Left lobe of liver (tissue), 2 donors: ENCODE results near the gene CNOT1. TPM values are rescaled to one million over a fixed set of nuclear protein-coding genes. Genes with fewer than 3 reads are reported as not detected.

Source experiments
- ATAC-seq: fragments of 200-7000 bp; cut with Tn5 transposase; one replicate; pipeline ENCODE4 v1.9.1; 2020; ENCODE audit warnings: mild to moderate bottlenecking, moderate library complexity
- DNase-seq: peaks from one replicate; pipeline ENCODE4 v3.0.0-alpha.2; 2020; ENCODE audit warnings: low spot score
- total RNA-seq: library from RNA; stranded (reverse); gene quantifications from one replicate; pipeline ENCODE4 v1.2.1, GENCODE V29; 2021
- donor health status: DM: no; HTN: no; CAD: no; lungs with moderate emphysema.
- donor health status: DM: no; HTN: yes; CAD: no.

CNOT1 gene
- total RNA-seq, 1 donor from 2014 or later, result 63.6 TPM

GRCh38 chr16:58519707-58520106 is 109.9 kb downstream of the CNOT1 start:
- ATAC-seq (no peak), DNase-seq (no peak)

GRCh38 chr16:58518980-58519368 is 110.7 kb downstream of the CNOT1 start:
- ATAC-seq, result no peak
- DNase-seq, result no peak

GRCh38 chr16:58518083-58518979 is 111.3 kb downstream of the CNOT1 start:
- ATAC-seq (no peak), DNase-seq (no peak)

GRCh38 chr16:58516768-58517107 is 112.9 kb downstream of the CNOT1 start:
- ATAC-seq (no peak), DNase-seq (no peak)

- DNase-seq (peak; percentile 72), ATAC-seq (peak; percentile 70)
These were observed 113.5 kb downstream of the CNOT1 start for GRCh38 chr16:58515871-58516767.

DNA sequence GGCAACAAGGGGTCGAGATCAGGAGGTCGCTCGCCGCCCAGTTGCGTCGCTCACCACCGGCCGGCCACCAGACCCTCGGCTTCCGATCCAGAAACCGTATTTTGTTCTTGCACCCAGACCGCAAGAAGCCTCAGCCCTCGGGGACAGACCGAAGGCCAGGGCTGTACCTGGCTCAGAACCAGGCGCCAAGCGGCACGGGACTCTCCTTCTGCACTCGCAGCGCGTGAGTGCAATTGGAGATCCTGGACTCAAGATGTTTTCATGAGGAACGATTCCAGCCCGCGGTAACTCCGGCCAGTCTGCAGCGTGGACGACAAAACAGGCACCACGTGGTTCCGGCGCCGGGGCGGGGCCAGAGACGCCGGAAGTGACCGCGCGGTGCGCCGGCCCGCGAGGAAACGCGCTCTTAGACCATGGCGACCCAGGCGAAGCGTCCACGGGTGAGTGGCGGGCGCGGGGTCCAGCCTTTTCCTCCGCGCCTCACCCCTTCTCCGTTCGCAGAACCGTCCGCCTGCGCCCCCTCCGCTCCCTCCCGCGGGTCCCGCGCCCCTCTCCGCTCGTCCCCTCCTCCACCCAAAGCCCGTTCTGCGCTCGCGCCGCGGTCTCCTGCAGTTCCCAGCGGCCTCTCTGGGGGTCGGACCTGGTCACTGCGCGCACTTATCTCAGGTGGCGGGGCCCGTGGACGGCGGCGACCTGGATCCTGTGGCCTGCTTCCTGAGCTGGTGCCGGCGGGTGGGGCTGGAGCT is 114.3 kb downstream of the CNOT1 start, which contains the start of gene SETD6:
SETD6 (plus strand) TSS at position 393 of the 746 bp plus-strand sequence; CDS start at position 414, 21 bp downstream.
- DNase-seq (peak; percentile 92), ATAC-seq (peak; percentile 89)

GRCh38 chr16:58513874-58514273 is 115.8 kb downstream of the CNOT1 start:
- no peak for ATAC-seq
- DNase-seq, result no peak

GRCh38 chr16:58511933-58512815 is 117.5 kb downstream of the CNOT1 start:
- DNase-seq (peak; percentile 78), ATAC-seq (peak; percentile 50)

DNA sequence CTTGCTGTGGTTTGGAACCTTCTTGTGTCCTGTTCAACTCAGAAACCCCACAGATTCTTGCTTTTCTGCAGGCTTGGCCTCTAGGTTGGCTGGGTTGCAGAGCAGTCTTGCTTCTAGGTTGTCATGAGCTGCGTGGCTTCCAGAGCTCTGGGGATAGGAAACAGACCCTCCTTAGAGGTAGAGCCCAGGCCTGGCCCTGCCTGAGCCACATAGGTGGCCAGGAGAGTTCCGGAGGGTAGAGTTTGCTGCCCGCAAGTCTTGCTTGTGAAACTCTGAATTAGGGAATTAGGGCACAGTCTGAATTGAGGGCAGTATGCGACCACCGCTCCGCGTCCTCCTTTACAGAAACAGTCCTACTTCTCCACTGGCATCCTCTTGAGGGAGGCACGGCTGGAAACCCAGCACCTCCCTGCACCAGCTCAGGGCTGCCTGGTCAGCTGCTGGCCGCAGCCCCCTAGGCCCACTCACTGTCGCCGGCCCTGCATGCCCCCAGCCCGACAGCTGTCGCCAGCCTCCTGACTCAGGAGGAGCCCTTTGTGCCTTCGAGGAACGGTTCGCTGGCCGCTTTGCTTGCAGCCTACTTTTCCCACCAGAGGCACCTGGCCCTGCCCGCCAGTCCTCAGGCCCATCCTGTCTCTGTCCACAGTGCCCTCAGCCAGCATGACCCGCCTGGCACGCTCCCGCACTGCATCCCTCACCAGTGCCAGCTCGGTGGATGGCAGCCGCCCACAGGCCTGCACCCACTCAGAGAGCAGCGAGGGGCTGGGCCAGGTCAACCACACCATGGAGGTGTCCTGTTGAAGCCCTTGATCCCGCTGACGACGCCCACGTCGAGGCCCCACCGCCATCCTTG is 118.6 kb downstream of the CNOT1 start:
- no peak for ATAC-seq
- DNase-seq, result no peak

GRCh38 chr16:58510097-58510775 is 119.4 kb downstream of the CNOT1 start:
- no peak for DNase-seq

DNA sequence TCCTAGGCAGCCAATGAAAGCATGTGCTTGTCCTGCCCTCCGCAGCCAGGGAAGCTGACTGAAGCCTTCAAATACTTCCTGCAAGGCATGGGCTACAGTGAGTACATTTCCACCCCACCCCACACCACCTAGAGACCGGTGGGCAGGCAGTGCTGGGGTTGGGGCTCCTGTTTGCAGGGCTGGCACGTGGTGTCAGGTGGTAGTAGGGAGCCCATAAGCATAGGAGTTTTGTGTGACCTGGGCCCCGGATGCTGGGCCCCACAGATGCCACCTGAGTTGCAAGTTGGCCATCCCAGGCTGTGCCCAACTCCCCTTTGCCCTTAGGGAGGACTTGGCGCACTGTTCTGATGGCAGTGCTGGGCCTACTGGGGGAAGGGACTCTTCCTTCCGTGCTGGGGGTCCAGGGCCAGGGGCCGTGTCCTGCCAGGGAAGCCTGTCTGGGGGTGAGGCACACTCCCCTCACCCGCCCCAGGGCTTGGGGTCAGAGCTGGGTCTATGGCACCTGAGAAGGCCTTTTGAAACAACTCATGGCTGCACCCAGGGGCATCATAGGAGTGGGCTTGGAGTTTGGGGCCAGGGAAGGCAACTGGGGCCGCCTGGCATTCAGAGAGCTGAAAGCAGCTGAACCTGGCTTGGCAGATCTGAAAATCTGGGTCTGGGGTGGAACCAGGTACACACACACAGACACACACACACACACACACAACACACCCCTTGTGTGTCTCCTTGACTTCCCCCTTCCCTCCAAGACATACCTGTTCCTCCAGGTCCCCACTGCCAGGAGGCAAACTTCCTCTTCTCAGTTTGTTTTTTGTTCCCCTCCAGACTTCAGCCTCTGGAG is 120.2 kb downstream of the CNOT1 start:
- ATAC-seq, result no peak
- DNase-seq, result peak; percentile 31

More at GRCh38 chr16:58510097-58510775, 119.4 kb downstream of the CNOT1 start:
- no peak for ATAC-seq

DNA sequence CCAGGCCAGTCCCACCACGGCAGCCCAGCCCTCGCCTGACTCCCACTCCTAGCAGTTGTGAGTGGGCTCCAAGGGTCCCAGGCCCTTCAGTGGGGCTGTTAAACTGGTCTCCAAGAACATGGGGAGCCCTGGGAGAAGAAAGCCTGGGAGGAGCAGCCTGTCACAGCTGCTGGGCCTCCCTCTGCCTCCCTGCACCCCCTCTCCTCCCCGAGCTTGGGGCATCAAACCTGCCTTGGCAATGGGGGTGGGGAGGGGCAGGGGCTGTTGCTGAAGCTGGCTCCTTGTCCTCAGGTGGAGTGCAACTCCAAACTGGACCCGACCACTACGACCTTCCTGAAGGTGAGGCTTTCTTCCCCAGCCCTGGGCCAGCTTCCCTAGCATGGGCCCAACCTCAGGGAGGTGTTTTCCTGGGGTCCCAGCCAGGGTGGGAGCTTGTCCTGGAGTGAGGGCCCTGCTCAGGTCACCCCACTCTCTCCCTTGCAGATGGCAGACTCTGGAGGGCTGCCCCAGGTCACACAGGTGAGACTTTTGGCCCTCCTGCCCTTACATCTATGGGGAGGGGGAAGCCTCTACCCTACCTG is 120.9 kb downstream of the CNOT1 start:
- DNase-seq (peak; percentile 33), ATAC-seq (no peak)

GRCh38 chr16:58507963-58508670 is 121.5 kb downstream of the CNOT1 start:
- DNase-seq (no peak), ATAC-seq (no peak)

DNA sequence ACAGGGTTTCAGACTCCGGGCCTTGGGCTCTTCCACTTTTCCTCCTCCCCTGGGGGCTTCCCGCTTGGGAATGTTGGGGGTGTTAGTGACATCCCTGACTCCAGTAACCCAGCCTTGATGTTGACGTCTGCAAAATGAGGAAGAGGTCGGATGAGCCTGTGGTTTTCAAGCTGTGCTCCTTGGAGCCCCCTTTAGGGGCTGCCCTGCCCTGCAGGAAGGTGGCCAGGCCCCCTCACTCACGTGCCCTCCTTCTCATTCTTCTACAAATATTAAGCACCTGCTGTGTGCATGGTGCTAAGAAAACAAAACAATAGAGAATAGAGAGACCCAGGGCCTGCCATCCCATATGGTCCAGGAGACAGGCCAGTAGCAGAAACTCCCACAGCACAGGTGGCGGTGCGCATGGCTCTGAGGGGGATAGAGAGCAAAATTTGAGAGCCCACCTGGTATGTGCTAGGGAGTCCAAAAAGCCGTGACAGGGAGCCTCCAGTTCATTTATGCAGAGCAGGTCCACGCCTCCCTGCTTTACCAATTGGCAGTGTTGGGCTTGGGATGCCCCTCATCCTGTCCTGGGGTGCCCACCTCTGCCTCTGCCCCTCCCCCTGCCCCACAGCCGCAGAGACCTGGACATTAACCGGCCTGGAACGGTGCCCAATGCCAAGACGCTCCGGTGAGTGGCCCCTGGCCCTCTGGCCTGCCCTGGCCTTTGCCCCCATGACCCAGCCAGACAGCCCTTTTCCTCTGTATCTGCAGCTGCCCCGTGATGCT is 122.2 kb downstream of the CNOT1 start:
- ATAC-seq (peak; percentile 29), DNase-seq (no peak)
